Uterus (tissue), 2 donors: ENCODE results near the gene NPAS2.

Experiments
- CTCF ChIP-seq, 4 experiments: fragments of 200-600 bp in 2 of 4; fragments of 450-650 bp in 2 of 4; sonication (generic) in 2 of 4; IDR thresholded peaks; one replicate each; pipeline ENCODE4 v1.5.1; 2016 to 2019; ENCODE audit warnings: antibody characterized with exemption in 4 of 4, mild to moderate bottlenecking in 2 of 4, moderate library complexity in 1 of 4
- POLR2A ChIP-seq, 2 donors: fragments of 450-650 bp; IDR thresholded peaks; one replicate each; pipeline ENCODE4 v1.6.1; 2016; ENCODE audit warnings: antibody characterized with exemption in 2 of 2, mild to moderate bottlenecking in 1 of 2, moderate library complexity in 1 of 2

DNA sequence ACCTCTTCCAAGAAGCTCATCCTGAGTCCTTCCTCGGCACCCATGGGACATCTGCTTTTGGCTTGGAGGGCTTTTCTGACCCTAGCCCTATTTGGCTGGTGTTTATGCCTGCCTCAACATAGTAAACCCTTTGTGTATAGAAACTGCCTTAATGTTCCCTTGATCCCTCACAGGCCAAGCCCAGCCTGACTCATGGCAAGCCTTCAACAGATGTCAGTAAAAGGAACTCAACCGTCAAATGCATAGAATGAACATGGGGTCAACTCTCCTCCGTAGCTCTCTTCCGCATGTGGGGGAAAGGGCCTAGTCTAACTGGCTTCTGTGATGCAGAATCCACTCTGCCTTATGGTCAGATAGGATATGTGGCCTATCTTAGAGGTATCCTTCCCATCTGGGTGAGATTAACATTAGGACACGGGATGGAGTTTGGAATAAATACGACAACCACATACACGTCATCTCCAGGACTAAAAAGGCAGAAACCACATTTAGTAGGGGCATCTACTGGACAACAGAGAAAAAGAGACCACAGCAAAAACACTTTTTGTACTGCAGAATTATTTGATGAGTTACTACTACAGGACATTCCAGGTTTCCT is 2.5 kb upstream of the NPAS2 start:
- no peak for TF ChIP-seq CTCF (IDR thresholded peaks at IDR 0.05)
- no peak for TF ChIP-seq POLR2A (IDR thresholded peaks at IDR 0.05)
